HG03064 (cell line): ENCODE measurements around the gene FCRL6.

ENCODE experiments used
- ATAC-seq: cut with Tn5 transposase; IDR thresholded peaks from one replicate; pipeline ENCODE4 v1.9.1; 2021; ENCODE audit warnings: low read depth; ENCODE audit not compliant: unreplicated experiment

Gene FCRL6

DNA sequence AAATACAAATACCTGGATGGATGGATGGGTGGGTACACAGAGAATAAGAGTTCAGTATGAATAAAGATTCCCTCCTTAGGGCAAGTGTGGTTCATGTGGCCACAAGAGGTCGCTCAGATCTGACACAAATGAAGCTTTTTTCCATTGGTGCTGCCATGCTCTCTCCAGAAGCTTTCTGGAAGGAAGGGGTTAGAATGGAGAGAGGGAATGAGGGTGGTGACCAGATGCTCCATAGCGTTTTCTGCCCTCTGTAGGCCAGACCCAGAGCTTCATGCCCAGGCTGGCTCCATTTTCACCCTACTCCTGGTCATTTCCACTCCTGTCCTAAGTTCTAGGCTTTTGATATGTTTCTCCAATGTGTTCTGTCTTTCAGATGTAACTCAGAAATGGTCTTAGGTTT, 3.3 kb upstream of the FCRL6 start:
- no peak for ATAC-seq

DNA sequence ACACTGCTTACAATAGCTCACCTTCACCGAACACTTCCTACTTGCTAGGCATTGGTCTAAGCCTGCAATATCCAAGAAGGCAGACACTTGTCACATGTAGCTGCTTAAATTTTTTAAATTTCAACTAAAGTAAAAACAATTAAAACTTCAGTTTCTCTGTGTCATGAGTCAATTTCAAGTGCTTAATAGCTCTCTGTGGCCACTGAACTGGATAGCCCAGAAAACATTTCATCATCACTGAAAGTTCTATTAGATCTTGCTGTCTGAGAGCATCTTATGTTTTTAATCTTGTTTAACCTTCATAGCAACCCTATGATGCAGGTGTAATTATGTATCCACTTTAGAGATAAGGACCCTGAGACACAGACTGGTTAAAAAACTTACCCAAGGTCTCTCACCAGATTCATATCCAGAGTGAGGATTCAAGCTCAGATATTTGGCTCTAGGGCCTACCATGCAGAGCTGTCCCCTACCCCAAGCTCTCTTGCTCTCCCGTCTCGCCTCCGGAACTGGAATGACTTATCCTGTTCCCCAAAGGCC, 2.6 kb upstream of the FCRL6 start:
- ATAC-seq, result no peak

DNA sequence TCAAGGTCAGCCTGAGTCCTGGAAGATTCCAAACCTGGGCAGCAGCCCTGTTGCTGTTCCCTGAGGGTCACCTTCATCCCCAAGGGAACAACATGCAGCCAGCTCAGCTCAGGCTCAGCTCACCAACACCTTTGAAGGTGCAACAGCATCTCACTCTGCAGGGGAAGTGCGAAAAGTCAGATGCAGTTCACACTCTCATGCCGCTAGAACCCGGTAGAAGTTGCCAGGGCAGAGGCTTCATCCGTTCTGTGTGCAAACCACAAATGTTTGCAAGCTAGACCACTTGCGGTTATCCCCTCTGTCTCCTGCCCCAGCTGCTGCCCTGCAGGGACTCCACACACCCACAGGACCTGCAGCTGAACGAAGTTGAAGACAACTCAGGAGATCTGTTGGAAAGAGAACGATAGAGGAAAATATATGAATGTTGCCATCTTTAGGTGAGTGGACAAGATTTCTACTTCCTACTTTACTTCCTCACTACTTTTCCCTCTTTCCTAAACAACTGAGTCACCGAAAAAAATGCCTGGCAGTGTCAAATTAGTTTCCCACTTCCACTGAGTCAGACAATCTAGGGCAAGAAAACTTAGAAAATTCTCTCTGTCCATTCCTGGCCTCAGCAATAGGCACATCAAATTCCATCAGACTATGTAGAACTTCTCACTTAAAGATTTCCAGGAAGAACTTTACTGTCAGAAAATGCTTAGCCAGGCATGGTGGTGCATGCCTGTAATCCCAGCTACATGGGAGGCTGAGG, 1.8 kb upstream of the FCRL6 start:
- ATAC-seq, result peak; percentile 79

DNA sequence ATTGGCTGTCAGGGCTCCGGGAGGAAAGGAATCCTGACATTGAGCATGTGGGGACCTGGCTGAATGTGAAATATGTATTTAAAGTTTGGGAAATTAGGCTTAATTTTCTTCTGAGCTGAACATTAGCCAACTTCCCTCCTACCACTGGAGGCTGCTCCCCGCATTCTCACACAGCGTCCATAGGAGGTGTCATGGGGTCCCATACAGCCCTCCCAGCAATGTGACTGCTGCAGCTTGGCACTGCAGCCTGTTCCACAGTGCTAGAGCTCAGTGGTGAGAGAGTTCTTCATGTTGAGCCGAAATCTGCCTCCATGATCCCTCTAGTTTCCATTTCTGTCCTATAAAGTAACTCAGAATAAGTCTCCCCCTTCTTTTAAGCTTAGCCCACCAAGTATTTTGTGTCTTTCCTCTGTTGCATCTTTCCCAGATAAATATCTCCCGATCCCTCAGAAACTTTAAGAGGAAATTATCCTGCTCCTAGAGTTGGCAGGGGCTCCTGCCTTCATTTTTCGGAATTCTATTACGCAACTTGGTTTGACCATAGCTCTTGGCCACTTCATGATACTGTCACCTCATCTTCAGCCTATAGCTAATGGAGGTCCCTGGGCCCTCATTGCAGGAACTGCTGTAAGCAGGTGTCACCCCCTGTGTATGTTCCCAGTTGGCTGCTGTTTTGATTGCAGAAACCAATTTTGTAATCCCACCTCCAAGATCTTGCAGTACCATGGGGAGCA, 2.0 kb downstream of the FCRL6 start:
- no peak for ATAC-seq

DNA sequence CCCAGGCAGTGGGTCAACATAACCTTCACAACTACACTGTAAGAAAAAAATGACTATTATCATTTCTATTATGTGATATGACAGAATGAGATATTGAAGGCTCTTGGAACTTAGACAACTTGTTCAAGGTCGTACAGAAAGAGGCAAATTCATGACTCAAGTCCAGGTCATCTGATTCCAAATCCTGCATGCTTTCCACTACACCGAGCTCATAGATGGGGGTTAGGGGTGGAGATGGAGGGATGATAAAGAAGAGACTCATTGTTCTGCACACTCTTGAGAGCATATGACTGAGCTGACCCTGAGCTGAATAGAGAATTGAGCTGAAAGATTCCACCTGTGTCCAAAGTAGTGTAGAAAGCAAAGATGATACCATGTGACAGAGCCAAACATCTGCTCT, 2.8 kb downstream of the FCRL6 start:
- no peak for ATAC-seq

DNA sequence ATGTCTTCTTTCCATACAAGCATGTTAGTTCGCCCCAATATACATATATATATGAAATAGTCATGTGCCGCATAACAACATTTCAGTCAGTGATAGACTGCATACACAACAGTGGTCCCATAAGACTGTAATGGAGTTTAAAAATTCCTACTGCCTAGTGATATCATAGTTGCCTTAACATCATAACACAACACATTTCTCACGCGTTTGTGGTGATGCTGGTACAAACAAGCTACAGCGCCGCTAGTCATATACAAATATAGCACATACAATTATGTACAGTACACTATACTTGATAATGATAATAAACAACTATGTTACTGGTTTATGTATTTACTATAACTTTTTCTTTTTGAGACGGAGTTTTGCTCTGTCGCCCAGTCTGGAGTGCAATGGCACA, 13.8 kb downstream of the FCRL6 start:
- ATAC-seq, result no peak

DNA sequence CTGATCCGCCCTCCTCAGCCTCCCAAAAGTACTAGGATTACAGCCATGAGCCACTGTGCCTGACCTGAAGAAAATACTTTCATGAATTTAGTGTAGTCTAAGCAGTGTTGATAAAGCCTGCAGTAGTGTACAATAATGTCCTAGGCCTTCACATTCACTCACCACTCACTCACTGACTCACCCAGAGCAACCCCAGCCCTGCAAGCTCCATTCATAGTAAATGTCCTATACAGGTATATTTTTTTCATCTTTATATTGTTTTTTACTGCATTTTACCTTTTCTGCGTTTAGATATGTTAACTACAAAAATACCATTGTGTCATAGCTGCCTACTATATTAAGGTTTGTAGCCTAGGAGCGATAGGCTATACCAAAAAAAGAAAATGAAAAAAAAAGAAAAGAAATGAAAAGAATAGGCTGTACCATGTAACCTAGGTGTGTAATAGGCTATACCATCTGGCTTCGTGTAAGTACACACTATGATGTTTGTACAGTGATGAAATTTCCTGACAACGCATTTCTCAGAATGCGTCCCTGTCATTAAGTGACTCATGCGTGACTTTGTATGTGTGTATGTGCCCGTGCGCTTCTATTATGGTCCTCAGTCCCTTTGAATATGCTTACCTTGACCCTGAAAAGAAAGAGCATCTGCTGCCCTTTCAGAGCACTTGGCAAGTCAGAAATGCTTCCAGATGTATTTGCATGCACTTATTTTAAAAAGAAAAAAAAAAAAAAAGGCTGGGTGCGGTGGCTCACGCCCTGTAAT, 15.3 kb downstream of the FCRL6 start:
- no peak for ATAC-seq

DNA sequence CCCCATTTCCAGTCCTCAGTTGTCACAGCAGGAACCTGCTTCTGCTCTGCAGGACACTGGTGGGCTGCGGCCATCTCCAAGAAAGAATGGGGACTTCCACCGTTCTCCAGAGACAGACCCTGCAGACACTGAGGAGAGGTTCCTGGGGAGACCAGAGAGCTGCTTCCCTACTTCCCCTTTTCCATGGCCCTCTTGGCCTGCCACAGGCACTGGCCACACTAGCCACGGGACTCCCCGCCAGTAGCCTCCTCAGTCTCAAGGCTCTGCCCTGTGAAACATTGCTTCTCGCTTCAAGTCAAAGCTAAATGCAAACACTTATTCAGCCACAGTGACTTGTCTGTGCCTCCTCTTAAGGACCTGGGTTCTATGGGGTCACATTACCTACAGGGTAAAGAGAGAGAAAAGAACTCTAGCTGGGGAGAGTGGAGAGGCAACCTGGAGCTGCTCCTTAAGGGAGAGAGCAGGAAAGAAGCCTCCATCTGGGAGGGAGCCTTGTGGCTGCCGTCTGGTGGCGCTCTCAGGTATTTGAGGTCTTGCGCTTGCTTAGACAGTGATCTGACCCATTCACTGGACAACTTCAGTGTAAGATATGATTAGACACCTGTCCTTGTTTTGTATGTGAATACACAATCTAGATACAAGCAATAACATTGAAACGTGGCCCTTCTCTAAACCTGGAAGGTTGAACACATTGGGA, 19.2 kb downstream of the FCRL6 start:
- ATAC-seq, result no peak

DNA sequence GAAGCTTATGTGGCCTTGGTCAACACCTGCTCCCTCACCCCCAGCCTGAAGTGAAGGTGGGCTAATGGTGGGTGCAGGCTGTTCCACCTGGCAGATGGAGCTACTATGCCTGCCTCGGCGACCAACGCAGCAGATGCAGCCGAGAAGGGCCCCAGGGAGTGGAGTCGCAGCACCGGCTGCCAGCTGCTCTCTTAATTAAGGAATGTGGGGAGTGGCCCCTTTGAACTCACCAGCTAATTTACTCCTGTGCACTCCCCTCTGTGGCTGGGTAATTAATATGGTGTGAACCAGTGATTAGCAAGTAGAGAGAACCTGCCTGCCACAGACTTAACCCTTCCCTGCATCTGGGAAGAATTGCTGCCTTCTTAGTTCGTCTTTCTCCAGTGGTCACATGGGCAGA, 21.2 kb downstream of the FCRL6 start:
- no peak for ATAC-seq

DNA sequence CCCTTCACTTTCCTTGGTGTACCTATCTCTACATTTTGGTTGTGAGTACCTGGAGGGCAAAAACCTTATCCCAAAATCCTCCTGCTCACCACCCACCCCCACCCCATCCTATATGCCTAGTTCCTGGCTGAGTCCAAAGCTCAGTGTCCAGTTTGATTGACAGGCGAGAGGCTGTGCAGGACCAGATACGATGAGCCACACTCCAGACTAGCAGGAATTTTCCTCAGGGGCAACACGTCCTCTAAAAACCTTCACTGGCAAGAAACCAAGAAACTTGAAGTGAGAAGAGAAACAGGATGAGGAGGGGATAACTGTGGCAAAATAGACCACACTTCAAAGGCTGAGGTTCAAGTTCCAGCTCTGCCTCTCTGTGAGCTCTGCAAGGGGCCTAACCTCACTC, 23.4 kb downstream of the FCRL6 start:
- ATAC-seq, result no peak

DNA sequence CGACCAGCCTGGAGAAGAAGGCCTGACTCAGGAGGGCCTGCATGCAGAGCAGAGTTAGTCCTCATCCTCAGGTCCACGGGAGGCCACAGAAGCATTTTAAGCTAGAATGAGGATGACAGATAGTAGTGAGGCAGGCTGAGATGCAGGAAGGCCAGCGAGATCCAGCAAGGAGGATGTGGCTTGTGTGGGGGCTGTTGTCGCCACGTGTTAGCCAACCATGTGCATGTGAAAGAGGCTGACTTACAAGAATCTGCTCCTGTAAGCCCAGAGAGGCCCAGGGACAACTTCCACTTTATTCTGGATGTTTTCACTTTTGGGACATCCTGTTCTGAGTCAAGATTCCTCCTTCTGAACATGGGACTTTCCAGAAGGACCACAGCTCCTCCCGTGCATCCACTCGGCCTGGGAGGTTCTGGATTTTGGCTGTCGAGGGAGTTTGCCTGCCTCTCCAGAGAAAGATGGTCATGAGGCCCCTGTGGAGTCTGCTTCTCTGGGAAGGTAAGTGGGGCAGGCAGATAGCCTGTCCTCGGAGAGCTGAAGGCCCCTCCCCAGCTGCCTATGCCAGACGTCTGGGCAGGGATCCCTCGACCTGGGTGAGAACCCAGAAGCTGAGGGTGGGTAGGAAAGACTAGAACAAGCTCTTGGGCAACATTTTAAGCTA, 24.4 kb downstream of the FCRL6 start, which contains the start of gene SLAMF8:
TSS of gene SLAMF8 (plus strand) at position 433 of the 661 bp plus-strand sequence. CDS start at position 459, 26 bp downstream.
- no peak for ATAC-seq

DNA sequence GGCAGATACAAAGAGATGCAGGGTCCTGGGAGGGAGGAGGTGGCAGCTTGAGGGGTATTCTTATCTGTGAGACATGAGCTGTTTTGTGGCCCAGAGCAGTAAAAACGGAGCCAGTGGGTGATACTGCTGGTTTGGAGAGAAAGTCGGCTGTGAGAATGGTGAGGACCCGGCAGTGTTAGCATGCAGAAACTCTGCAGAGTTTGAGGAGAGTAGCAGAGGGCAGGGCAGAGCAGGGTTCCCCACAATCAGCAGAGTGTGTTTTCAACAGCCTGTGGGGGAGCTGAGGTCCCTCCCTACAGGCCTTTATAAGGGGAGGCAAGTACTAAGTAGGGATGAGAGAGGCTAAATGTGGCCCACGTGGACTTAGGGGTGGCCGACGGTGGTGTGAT, 24.9 kb downstream of the FCRL6 start:
- no peak for ATAC-seq

DNA sequence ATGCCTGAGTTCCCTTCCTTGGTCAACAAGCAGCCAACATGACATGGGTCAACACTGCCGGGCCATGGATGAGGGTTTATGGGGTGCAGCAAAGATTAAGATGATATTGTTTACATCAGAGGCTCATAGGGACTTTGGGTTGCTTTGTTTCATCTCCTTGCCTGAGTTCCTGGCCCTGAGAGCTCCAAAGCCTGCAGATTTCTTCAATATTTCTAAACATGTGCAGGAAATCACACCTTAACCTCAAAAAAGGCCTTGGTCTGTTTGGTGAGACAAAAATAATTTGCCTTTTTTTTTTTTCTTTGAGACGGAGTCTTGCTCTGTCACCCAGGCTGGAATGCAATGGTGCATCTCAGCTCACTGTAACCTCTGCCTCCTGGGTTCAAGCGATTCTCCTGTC, 25.4 kb downstream of the FCRL6 start:
- ATAC-seq, result no peak

DNA sequence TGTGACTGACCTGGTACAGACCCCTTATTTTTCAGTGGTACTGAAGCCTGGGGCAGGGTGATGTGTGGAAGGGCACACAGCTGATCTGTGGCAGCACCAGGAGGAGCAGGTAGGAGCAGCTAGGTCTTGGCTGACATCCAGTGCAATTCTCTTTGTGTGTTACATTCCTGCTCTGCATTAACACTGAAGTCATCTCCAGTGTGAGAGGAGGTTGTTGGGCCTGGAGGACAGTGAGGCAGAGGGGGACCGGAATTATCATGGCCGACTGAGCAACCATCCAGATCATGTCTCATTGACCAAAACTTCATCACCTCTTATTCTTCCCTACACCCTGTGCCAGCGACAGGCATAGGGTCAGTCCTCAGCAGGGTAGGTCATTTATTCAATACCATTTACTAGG, 26.0 kb downstream of the FCRL6 start:
- ATAC-seq, result no peak

DNA sequence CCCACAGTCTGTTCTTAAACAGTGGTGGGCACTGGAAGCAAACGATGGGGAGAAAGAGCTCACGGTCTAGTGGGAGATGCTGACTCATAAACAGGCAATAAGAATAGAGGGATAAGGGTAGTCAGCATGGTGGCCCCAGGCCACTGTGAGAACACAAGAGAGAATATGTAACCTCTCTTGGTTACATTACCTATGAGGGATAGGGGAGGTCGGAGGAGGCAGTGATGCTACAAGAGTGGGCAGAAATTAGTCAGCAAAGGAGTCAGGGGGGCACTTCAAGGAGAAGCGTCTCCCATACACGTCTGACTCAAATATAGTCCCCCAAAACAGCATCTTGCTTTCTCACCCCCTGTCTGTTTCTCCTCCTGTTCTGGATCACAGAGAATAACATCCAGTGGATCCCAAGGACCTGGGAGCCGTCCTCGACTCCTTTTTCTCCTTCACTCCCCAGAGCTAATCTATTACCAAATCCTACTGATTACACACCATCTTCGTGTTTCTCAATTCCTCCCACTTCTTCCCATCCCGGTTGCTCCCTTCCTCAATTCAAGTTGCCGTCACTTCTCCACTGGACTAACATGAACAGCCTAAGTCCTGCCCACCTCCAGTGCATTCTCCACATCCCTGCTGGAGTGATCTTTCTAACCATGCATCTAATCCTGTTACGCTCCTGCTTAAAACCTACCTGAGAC, 26.6 kb downstream of the FCRL6 start:
- ATAC-seq, result no peak

DNA sequence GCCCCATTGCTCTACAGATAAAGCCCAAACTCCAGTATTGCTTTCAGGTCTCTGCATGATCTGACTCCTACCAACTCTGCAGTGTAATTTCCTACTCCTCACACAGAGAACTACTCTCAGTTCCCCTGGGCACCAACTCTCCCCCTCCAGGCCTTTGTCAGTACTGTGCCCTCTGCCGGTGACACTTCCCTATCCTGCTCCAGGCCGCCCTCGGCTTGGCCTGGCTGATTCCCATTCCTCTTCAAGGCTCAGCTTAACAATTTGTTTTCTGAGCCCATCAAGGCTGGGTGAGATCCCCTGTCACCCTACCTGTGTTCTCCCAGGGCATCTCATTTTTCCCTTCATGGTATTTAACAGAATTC, 27.1 kb downstream of the FCRL6 start:
- ATAC-seq, result no peak

DNA sequence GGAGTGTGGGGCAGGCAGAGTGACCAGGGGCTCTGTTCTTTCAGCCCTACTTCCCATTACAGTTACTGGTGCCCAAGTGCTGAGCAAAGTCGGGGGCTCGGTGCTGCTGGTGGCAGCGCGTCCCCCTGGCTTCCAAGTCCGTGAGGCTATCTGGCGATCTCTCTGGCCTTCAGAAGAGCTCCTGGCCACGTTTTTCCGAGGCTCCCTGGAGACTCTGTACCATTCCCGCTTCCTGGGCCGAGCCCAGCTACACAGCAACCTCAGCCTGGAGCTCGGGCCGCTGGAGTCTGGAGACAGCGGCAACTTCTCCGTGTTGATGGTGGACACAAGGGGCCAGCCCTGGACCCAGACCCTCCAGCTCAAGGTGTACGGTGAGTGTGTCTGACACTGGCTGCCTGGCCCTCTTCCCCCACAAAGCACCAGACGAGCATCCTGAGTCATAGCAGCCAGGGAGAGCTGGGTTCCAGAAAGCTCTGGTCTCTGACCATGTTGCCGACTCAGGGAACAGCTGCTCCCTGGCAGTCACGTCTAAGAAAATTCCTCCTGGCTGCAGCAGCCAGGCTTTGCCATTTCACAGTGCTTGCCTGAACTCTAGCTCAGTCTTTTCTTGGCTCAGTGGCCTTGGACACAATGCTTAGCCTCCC, 27.8 kb downstream of the FCRL6 start:
- no peak for ATAC-seq

DNA sequence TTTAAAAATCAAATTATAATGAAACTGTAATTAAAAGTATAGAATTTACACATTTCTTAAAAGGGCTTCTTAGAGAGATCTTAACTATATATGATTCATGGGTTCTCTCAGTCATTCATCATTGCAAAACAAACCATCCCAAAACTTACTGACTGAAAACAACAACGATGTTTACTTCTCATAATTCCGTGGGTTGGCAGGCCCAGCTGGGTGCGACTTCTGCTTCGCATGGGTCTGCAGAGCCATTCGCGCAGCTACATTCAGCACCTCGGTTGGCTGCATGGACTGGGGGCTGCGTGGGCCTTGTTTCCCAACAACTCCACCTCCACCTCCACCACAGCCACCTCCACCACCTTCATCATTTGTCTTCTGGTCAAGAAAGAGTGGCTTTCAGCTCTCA, 28.6 kb downstream of the FCRL6 start:
- ATAC-seq, result no peak
